Smooth muscle cell (in vitro differentiated cells): ENCODE results near the gene FAM107B. TPM values are rescaled to one million over a fixed set of nuclear protein-coding genes. Genes with fewer than 3 reads are reported as not detected.

ENCODE experiments used
- DNase-seq: peaks from one replicate; lab custom pipeline; 2025; ENCODE audit not compliant: unreplicated experiment; lab: John Stamatoyannopoulos, UW
- H2AFZ ChIP-seq: fragments of 200-600 bp; sonication (generic); 2 replicates; pipeline ENCODE4 v1.6.0; 2016; ENCODE audit warnings: antibody characterized with exemption, low read depth, mild to moderate bottlenecking
- H3F3A ChIP-seq: fragments of 200-600 bp; sonication (generic); 2 replicates; pipeline ENCODE4 v1.6.0; 2017; ENCODE audit warnings: antibody characterized with exemption, low read depth
- H3K27ac ChIP-seq: fragments of 200-600 bp; sonication (generic); 2 replicates; pipeline ENCODE4 v1.5.1; 2016; ENCODE audit warnings: low read depth, mild to moderate bottlenecking
- H3K27me3 ChIP-seq: fragments of 200-600 bp; sonication (generic); 2 replicates; pipeline ENCODE4 v1.6.1; 2016; ENCODE audit warnings: low read depth, mild to moderate bottlenecking
- H3K36me3 ChIP-seq: fragments of 200-600 bp; sonication (generic); 2 replicates; pipeline ENCODE4 v1.5.1; 2016; ENCODE audit warnings: low read depth
- H3K4me1 ChIP-seq: fragments of 200-600 bp; sonication (generic); 2 replicates; pipeline ENCODE4 v1.5.1; 2016; ENCODE audit warnings: low read depth
- H3K4me2 ChIP-seq: fragments of 200-600 bp; sonication (generic); 2 replicates; pipeline ENCODE4 v1.6.0; 2016; ENCODE audit warnings: mild to moderate bottlenecking
- H3K4me3 ChIP-seq: fragments of 200-600 bp; sonication (generic); 2 replicates; pipeline ENCODE4 v1.5.1; 2016; ENCODE audit warnings: mild to moderate bottlenecking
- H3K79me2 ChIP-seq: fragments of 200-600 bp; sonication (generic); 2 replicates; pipeline ENCODE4 v1.6.0; 2016; ENCODE audit warnings: low read depth, mild to moderate bottlenecking
- H3K9ac ChIP-seq: fragments of 200-600 bp; sonication (generic); 2 replicates; pipeline ENCODE4 v1.6.0; 2016; ENCODE audit warnings: low read depth
- H3K9me3 ChIP-seq: fragments of 200-600 bp; sonication (generic); replicated peaks from 2 replicates; pipeline ENCODE4 v1.5.1; 2016; ENCODE audit warnings: low read depth
- H4K20me1 ChIP-seq: fragments of 200-600 bp; sonication (generic); 2 replicates; pipeline ENCODE4 v1.6.0; 2016; ENCODE audit warnings: low read depth
- WGBS: methylation state at CpG from one replicate; pipeline ENCODE4 v1.1.7; 2016; ENCODE audit warnings: low lambda C conversion rate; 5-methylcytosine and 5-hydroxymethylcytosine counted together
- polyA plus RNA-seq: library from polyadenylated mRNA; unstranded; fragments of >200 nt; fragmentation: Nextera tagmentation; extraction: Ambion mirVana; gene quantifications from 2 replicates; pipeline ENCODE4 v1.2.1, GENCODE V29; 2016
- total RNA-seq: library from RNA; depleted of rRNA; stranded (reverse); fragments of >200 nt; gene quantifications from 2 replicates; pipeline ENCODE4 v1.2.3, GENCODE V29; 2014
- TF ChIP-seq, protein P1 (sequence below): fragments of 200-600 bp; sonication (generic); IDR thresholded peaks from 2 replicates; pipeline ENCODE4 v1.5.1; 2017; ENCODE audit warnings: borderline replicate concordance, mild to moderate bottlenecking, antibody characterized with exemption; ENCODE audit not compliant: insufficient read depth, poor library complexity, severe bottlenecking

The FAM107B gene
- total and polyA plus RNA-seq, 2 experiments from 2014 or later, result 8.7 to 9.0 TPM

DNA sequence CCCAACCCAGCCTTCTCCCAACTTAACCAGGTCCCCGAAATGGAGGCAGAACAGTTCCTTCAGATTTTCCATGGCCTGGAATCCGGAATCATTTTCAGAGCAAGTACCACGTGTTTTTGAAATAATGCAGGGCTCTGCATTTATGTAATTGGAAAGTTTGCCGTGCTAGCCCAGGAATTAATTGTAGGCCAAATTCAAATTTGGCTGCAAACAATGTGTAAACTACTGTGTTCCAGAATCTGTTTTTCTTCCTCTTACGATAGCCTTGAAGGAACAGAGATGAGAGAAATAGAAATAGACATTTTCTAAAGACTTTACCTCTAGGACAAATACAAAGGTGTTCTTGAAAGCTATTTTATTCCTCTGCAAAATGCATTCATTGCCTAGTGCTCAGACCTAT is 77.4 kb downstream of the FAM107B start:
- no peak overlapping the region for H3K9ac ChIP-seq
- H3F3A ChIP-seq, result no peaks in the 10 kb centered on the region
- TF ChIP-seq, protein P1, sequence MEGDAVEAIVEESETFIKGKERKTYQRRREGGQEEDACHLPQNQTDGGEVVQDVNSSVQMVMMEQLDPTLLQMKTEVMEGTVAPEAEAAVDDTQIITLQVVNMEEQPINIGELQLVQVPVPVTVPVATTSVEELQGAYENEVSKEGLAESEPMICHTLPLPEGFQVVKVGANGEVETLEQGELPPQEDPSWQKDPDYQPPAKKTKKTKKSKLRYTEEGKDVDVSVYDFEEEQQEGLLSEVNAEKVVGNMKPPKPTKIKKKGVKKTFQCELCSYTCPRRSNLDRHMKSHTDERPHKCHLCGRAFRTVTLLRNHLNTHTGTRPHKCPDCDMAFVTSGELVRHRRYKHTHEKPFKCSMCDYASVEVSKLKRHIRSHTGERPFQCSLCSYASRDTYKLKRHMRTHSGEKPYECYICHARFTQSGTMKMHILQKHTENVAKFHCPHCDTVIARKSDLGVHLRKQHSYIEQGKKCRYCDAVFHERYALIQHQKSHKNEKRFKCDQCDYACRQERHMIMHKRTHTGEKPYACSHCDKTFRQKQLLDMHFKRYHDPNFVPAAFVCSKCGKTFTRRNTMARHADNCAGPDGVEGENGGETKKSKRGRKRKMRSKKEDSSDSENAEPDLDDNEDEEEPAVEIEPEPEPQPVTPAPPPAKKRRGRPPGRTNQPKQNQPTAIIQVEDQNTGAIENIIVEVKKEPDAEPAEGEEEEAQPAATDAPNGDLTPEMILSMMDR, result no peak
- H2AFZ ChIP-seq, result no peak overlapping the region
- DNase-seq, result no peak
- no peaks in the 10 kb centered on the region for H3K9me3 ChIP-seq
- no peaks in the 10 kb centered on the region for H4K20me1 ChIP-seq
- H3K79me2 ChIP-seq, result no peaks in the 10 kb centered on the region
- H3K36me3 ChIP-seq, result no peaks in the 10 kb centered on the region
- H3K27ac ChIP-seq, result no peak overlapping the region
- WGBS, result 78% methylated on average over 5 of the region's 5 CpGs
- no peaks in the 10 kb centered on the region for H3K4me1 ChIP-seq
- no peak overlapping the region for H3K4me2 ChIP-seq
- H3K27me3 ChIP-seq, result peaks cover 8% of the 10 kb centered on the region
- H3K4me3 ChIP-seq, result no peak overlapping the region

DNA sequence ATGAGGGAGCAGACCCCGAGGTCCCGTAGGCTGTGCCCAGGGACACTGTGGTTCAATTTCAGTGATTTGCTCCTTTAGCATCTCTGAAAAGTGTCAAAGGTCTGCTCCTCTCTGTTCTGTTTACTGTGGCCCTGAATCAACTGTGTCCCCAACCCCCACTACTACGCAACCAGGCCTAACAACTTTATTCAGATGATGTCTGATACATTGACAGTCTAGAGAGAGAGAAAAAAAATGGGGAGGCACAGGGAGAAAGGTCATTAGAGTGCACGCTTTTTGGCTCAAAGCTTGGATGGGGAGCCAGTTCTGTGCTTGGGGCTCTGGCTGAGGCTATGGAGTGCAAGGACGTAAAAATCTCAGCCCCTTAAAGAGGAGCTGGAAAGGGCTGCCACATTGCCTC is 77.9 kb downstream of the FAM107B start:
- no peaks in the 10 kb centered on the region for H3F3A ChIP-seq
- no peaks in the 10 kb centered on the region for H3K36me3 ChIP-seq
- H3K79me2 ChIP-seq, result no peaks in the 10 kb centered on the region
- H2AFZ ChIP-seq, result no peak overlapping the region
- TF ChIP-seq, protein P1, result no peak
- H4K20me1 ChIP-seq, result no peaks in the 10 kb centered on the region
- H3K9ac ChIP-seq, result no peak overlapping the region
- no peak overlapping the region for H3K27ac ChIP-seq
- H3K4me3 ChIP-seq, result no peak overlapping the region
- H3K4me2 ChIP-seq, result no peak overlapping the region
- 93% methylated on average over 5 of the region's 5 CpGs for WGBS
- peaks cover 8% of the 10 kb centered on the region for H3K27me3 ChIP-seq
- no peaks in the 10 kb centered on the region for H3K4me1 ChIP-seq
- H3K9me3 ChIP-seq, result no peaks in the 10 kb centered on the region
- no peak for DNase-seq

- H3K9ac ChIP-seq, result no peak overlapping the region
- TF ChIP-seq, protein P1, result no peak
- H3K4me3 ChIP-seq, result no peak overlapping the region
- no peaks in the 10 kb centered on the region for H3K79me2 ChIP-seq
- no peak overlapping the region for H3K27ac ChIP-seq
- H3K4me1 ChIP-seq, result no peaks in the 10 kb centered on the region
- no peaks in the 10 kb centered on the region for H3K9me3 ChIP-seq
- no peaks in the 10 kb centered on the region for H4K20me1 ChIP-seq
- no peaks in the 10 kb centered on the region for H3F3A ChIP-seq
- no peaks in the 10 kb centered on the region for H3K36me3 ChIP-seq
- DNase-seq, result no peak
- WGBS, result 96% methylated on average over 3 of the region's 3 CpGs
- H3K27me3 ChIP-seq, result peaks cover 8% of the 10 kb centered on the region
- H3K4me2 ChIP-seq, result no peak overlapping the region
- no peak overlapping the region for H2AFZ ChIP-seq
Measured at GRCh38 chr10:14695847-14696480, 78.7 kb downstream of the FAM107B start.

- Histone ChIP-seq H3K27ac (no peak overlapping the region), H3K4me3 (no peak overlapping the region), H3K79me2 (no peaks in the 10 kb centered on the region), H3K4me1 (no peaks in the 10 kb centered on the region), H3K4me2 (no peak overlapping the region), H3F3A (no peaks in the 10 kb centered on the region), H2AFZ (no peak overlapping the region), H3K27me3 (peaks cover 8% of the 10 kb centered on the region), H3K9me3 (no peaks in the 10 kb centered on the region), H3K9ac (no peak overlapping the region), H4K20me1 (no peaks in the 10 kb centered on the region), H3K36me3 (no peaks in the 10 kb centered on the region)
- DNase-seq, result no peak
- TF ChIP-seq, protein P1, result no peak
- 50% methylated on average over 2 of the region's 2 CpGs for WGBS
Measured at GRCh38 chr10:14693891-14694290, 80.8 kb downstream of the FAM107B start.
